ENCODE results near the gene CALCOCO1.
A peak's percentile ranks its signal among the peaks of the same experiment; 100 is the strongest.

Gene CALCOCO1

GRCh38 chr12:53675701-53676607 lies 51.3 kb downstream of the CALCOCO1 start, which contains the start of gene ATP5MC2:
ATP5MC2 (minus strand) TSS chr12:53676083; CDS start chr12:53672614, 3,469 bp downstream.
- Histone ChIP-seq H3K9me2 (replicated peaks; ENCODE audit: insufficient read depth, low read length) (no peaks in the 10 kb centered on the region), H2AFZ (ENCODE audit: low read depth, low read length, severe bottlenecking) (peak within 1 kb of the TSS; percentile 100), H3K27me3 (ENCODE audit: low read length) (no peaks in the 10 kb centered on the region), H3K4me2 (ENCODE audit: low read depth, low read length, poor library complexity, severe bottlenecking) (peak within 1 kb of the TSS; percentile 95), H3K9me3 (ENCODE audit: insufficient read depth, low read length) (no peaks in the 10 kb centered on the region), H3K36me3 (ENCODE audit: low read length) (peaks cover 10% of the 10 kb centered on the region), H4K20me1 (ENCODE audit: low read depth, low read length) (no peaks in the 10 kb centered on the region), H3K27ac (ENCODE audit: low read depth, low read length) (peak within 1 kb of the TSS; percentile 66), H3K4me3 (ENCODE audit: insufficient read depth, low read length, poor library complexity, severe bottlenecking) (peak within 1 kb of the TSS; percentile 82), H3K9ac (ENCODE audit: low read length) (peak within 1 kb of the TSS; percentile 69), H3K79me2 (ENCODE audit: insufficient read depth, low read length) (peaks cover 19% of the 10 kb centered on the region), H3F3A (ENCODE audit: insufficient read depth) (no peaks in the 10 kb centered on the region)
- TF ChIP-seq EZH2phosphoT487 (conservative IDR thresholded peaks at IDR 0.05; ENCODE audit: low read length): no peak
- TF ChIP-seq, protein P1, sequence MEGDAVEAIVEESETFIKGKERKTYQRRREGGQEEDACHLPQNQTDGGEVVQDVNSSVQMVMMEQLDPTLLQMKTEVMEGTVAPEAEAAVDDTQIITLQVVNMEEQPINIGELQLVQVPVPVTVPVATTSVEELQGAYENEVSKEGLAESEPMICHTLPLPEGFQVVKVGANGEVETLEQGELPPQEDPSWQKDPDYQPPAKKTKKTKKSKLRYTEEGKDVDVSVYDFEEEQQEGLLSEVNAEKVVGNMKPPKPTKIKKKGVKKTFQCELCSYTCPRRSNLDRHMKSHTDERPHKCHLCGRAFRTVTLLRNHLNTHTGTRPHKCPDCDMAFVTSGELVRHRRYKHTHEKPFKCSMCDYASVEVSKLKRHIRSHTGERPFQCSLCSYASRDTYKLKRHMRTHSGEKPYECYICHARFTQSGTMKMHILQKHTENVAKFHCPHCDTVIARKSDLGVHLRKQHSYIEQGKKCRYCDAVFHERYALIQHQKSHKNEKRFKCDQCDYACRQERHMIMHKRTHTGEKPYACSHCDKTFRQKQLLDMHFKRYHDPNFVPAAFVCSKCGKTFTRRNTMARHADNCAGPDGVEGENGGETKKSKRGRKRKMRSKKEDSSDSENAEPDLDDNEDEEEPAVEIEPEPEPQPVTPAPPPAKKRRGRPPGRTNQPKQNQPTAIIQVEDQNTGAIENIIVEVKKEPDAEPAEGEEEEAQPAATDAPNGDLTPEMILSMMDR (IDR thresholded peaks at IDR 0.05; ENCODE audit: insufficient read depth, low read length, poor library complexity, severe bottlenecking): peak; percentile 99

DNA sequence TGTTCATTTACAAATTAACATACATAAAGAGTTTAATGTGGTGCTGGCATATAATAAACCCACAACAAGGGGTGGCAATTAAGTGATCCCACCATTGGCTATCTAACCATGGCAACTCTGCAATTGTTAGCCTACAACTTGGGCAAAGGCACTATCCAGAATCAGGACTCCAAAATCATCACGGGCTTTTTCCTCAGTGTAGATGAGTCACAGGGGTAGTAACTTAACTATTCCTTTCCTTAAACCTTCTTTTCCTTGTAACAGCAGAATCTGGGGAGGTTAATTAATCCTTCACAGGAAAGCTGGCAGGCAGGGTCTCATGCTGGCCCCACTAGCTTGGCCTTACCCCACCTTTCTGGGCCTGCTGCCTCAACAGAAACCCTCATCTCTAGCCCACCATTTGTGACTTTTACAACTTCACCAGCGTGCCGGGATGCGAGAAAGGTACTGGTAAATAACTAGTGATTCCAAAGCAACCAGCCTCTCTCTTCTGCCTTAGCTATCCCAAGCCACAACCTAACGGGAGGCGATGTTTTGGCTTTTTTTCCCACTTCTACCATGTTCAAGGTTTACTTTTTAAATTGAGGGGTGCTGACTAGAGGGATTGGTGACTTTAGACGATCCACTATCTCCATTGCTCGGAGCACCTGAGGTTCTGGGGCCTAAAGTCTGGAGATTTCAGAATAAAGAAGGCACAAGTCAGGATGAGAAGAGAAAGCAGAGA lies 52.1 kb downstream of the CALCOCO1 start:
- Histone ChIP-seq H3K9me2 (replicated peaks; ENCODE audit: insufficient read depth, low read length) (no peaks in the 10 kb centered on the region), H3K9me3 (ENCODE audit: insufficient read depth, low read length) (no peaks in the 10 kb centered on the region), H2AFZ (ENCODE audit: low read depth, low read length, severe bottlenecking) (peak overlapping the region; percentile 62), H3K79me2 (ENCODE audit: insufficient read depth, low read length) (peaks cover 19% of the 10 kb centered on the region), H3K9ac (ENCODE audit: low read length) (peak overlapping the region; percentile 69), H3F3A (ENCODE audit: insufficient read depth) (no peaks in the 10 kb centered on the region), H3K27me3 (ENCODE audit: low read length) (no peaks in the 10 kb centered on the region), H3K36me3 (ENCODE audit: low read length) (peaks cover 14% of the 10 kb centered on the region), H3K4me3 (ENCODE audit: insufficient read depth, low read length, poor library complexity, severe bottlenecking) (peak overlapping the region; percentile 82), H3K4me2 (ENCODE audit: low read depth, low read length, poor library complexity, severe bottlenecking) (peak overlapping the region; percentile 95), H4K20me1 (ENCODE audit: low read depth, low read length) (no peaks in the 10 kb centered on the region), H3K27ac (ENCODE audit: low read depth, low read length) (peak overlapping the region; percentile 66)
- TF ChIP-seq, protein P1 (IDR thresholded peaks at IDR 0.05; ENCODE audit: insufficient read depth, low read length, poor library complexity, severe bottlenecking): no peak
- TF ChIP-seq EZH2phosphoT487 (conservative IDR thresholded peaks at IDR 0.05; ENCODE audit: low read length): no peak

GRCh38 chr12:53670971-53671370 lies 56.3 kb downstream of the CALCOCO1 start:
- H3K27me3 ChIP-seq (ENCODE audit: low read length): no peaks in the 10 kb centered on the region
- H3K36me3 ChIP-seq (ENCODE audit: low read length): peaks cover 24% of the 10 kb centered on the region
- H3K79me2 ChIP-seq (ENCODE audit: insufficient read depth, low read length): peaks cover 22% of the 10 kb centered on the region
- no peaks in the 10 kb centered on the region for H3K9me2 ChIP-seq (replicated peaks; ENCODE audit: insufficient read depth, low read length)
- H3K4me3 ChIP-seq (ENCODE audit: insufficient read depth, low read length, poor library complexity, severe bottlenecking): no peak overlapping the region
- H3K9me3 ChIP-seq (ENCODE audit: insufficient read depth, low read length): no peaks in the 10 kb centered on the region
- H3F3A ChIP-seq (ENCODE audit: insufficient read depth): no peaks in the 10 kb centered on the region
- H2AFZ ChIP-seq (ENCODE audit: low read depth, low read length, severe bottlenecking): no peak overlapping the region
- no peak overlapping the region for H3K4me2 ChIP-seq (ENCODE audit: low read depth, low read length, poor library complexity, severe bottlenecking)
- H4K20me1 ChIP-seq (ENCODE audit: low read depth, low read length): no peaks in the 10 kb centered on the region
- no peak overlapping the region for H3K27ac ChIP-seq (ENCODE audit: low read depth, low read length)
- TF ChIP-seq, protein P1 (IDR thresholded peaks at IDR 0.05; ENCODE audit: insufficient read depth, low read length, poor library complexity, severe bottlenecking): no peak
- no peak for TF ChIP-seq EZH2phosphoT487 (conservative IDR thresholded peaks at IDR 0.05; ENCODE audit: low read length)
- H3K9ac ChIP-seq (ENCODE audit: low read length): no peak overlapping the region
